ACHN (cell line): ENCODE data around the gene GAS2L1.
A peak's percentile ranks its signal among the peaks of the same experiment; 100 is the strongest.

Source experiments
- DNase-seq: peaks from one replicate; pipeline ENCODE4 v3.0.0-alpha.2; 2015
- in situ Hi-C: cut with HindIII; loops from 2 replicates; pipeline ENCODE4 v1.10.0; 2017; ENCODE audit warnings: low sequenced_read_pairs, low pct_ligation_motif_present, low pct_unique_long_range_greater_than_20kb

Gene GAS2L1

GRCh38 chr22:29306175-29306834 is at the start of gene GAS2L1:
Gene GAS2L1, plus strand, starts transcription at chr22:29306650. Its CDS starts 1,456 bp downstream, at chr22:29308106.
- in situ Hi-C loops: no loop called here
- peak; percentile 79 for DNase-seq

GRCh38 chr22:29257751-29258181 is 48.7 kb upstream of the GAS2L1 start:
- DNase-seq: no peak
- in situ Hi-C loops: no loop called here

- in situ Hi-C loops: no loop called here
- no peak for DNase-seq
Measured at GRCh38 chr22:29258407-29259252, 47.8 kb upstream of the GAS2L1 start.

GRCh38 chr22:29259253-29259899 is 47.1 kb upstream of the GAS2L1 start:
- DNase-seq: no peak
- in situ Hi-C loops: no loop called here

GRCh38 chr22:29260031-29260560 is 46.4 kb upstream of the GAS2L1 start:
- no peak for DNase-seq
- in situ Hi-C loops: no loop called here

GRCh38 chr22:29260601-29261315 is 45.7 kb upstream of the GAS2L1 start:
- DNase-seq: no peak

GRCh38 chr22:29263791-29264276 is 42.6 kb upstream of the GAS2L1 start:
- no peak for DNase-seq
- in situ Hi-C loops: no loop called here

More at GRCh38 chr22:29260601-29261315, 45.7 kb upstream of the GAS2L1 start:
- in situ Hi-C loops: no loop called here

GRCh38 chr22:29265305-29265704 is 41.1 kb upstream of the GAS2L1 start:
- DNase-seq: no peak
- in situ Hi-C loops: no loop called here

GRCh38 chr22:29265929-29266328 is 40.5 kb upstream of the GAS2L1 start:
- DNase-seq: no peak
- in situ Hi-C loops: no loop called here

GRCh38 chr22:29266564-29267461 is 39.6 kb upstream of the GAS2L1 start:
- DNase-seq: no peak

GRCh38 chr22:29267462-29267857 is 39.0 kb upstream of the GAS2L1 start:
- in situ Hi-C loops: no loop called here
- no peak for DNase-seq

More at GRCh38 chr22:29266564-29267461, 39.6 kb upstream of the GAS2L1 start:
- in situ Hi-C loops: no loop called here

- peak; percentile 92 for DNase-seq
- in situ Hi-C loops: no loop called here
Measured at GRCh38 chr22:29267858-29268510, 38.5 kb upstream of the GAS2L1 start, which contains the start of the genes EWSR1 and RHBDD3. Gene EWSR1, plus strand, starts transcription at chr22:29268268. Its CDS starts 69 bp downstream, at chr22:29268337. Gene RHBDD3, minus strand, starts transcription at chr22:29267981. Its CDS starts 2,355 bp downstream, at chr22:29265626.

GRCh38 chr22:29268511-29269229 is 37.8 kb upstream of the GAS2L1 start:
- peak; percentile 51 for DNase-seq
- in situ Hi-C loops: no loop called here

- in situ Hi-C loops: no loop called here
- no peak for DNase-seq
Measured at GRCh38 chr22:29269230-29269604, 37.2 kb upstream of the GAS2L1 start.

GRCh38 chr22:29269731-29270474 is 36.5 kb upstream of the GAS2L1 start:
- DNase-seq: no peak
- in situ Hi-C loops: no loop called here
